ENCODE data around the gene PPP1R8.

DNA sequence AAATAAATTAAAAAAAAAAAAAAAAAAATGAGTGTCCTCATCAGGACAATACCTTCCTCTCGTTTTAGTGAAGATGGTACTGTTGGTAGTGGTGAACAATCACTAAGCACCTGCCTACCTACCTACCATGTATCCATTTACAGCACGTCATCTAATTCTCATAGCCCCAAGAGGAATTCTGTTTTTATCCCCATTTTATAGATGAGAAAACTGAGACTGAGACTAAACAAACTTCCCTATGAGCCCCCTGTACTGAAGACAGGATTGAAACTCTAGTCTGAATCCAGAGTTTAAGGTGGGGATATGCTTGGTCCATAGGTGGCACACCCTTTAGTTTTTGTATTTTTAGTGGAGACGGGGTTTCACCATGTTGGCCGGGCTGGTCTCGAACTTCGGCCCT is 24.5 kb downstream of the PPP1R8 start:
- TF ChIP-seq, protein P1, sequence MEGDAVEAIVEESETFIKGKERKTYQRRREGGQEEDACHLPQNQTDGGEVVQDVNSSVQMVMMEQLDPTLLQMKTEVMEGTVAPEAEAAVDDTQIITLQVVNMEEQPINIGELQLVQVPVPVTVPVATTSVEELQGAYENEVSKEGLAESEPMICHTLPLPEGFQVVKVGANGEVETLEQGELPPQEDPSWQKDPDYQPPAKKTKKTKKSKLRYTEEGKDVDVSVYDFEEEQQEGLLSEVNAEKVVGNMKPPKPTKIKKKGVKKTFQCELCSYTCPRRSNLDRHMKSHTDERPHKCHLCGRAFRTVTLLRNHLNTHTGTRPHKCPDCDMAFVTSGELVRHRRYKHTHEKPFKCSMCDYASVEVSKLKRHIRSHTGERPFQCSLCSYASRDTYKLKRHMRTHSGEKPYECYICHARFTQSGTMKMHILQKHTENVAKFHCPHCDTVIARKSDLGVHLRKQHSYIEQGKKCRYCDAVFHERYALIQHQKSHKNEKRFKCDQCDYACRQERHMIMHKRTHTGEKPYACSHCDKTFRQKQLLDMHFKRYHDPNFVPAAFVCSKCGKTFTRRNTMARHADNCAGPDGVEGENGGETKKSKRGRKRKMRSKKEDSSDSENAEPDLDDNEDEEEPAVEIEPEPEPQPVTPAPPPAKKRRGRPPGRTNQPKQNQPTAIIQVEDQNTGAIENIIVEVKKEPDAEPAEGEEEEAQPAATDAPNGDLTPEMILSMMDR (IDR thresholded peaks at IDR 0.05), result no peak
- no peak for TF ChIP-seq POLR2A (IDR thresholded peaks at IDR 0.05; ENCODE audit: low read depth)
